GM12891 (cell line): ENCODE measurements around the gene VEZT.
"Not testable (repeated sequence)": the region's sequence is repeated elsewhere in the genome, so short reads cannot be mapped to it uniquely, and the experiment has no call there.

ENCODE experiments used
- DNase-seq: peaks from one replicate; pipeline ENCODE4 v3.0.0; 2011; ENCODE audit warnings: low spot score; ENCODE audit not compliant: insufficient read length
- FAIRE-seq: peaks from 2 replicates; lab custom pipeline; 2011; peaks lifted over from hg19 to GRCh38; lab: Jason Lieb, UNC
- PAX5 ChIP-seq: IDR thresholded peaks from 2 replicates; pipeline ENCODE4 v1.6.1; 2011; ENCODE audit warnings: low read length, moderate library complexity, mild to moderate bottlenecking; ENCODE audit not compliant: insufficient read depth, severe bottlenecking
- POLR2A ChIP-seq: IDR thresholded peaks from 2 replicates; pipeline ENCODE4 v1.6.1; 2011; ENCODE audit warnings: low read depth, low read length, control low read depth
- POLR2AphosphoS5 ChIP-seq: IDR thresholded peaks from 2 replicates; pipeline ENCODE4 v1.6.1; 2011; ENCODE audit warnings: low read depth, low read length, control low read depth
- POU2F2 ChIP-seq: IDR thresholded peaks from 2 replicates; pipeline ENCODE4 v1.6.1; 2011; ENCODE audit warnings: low read depth, mild to moderate bottlenecking, control low read depth, low read length, moderate library complexity
- SPI1 ChIP-seq: IDR thresholded peaks from 2 replicates; pipeline ENCODE4 v1.6.1; 2011; ENCODE audit warnings: low read depth, low read length, control low read depth
- TAF1 ChIP-seq: IDR thresholded peaks from 2 replicates; pipeline ENCODE4 v1.6.1; 2011; ENCODE audit warnings: low read depth, low read length, control low read depth

Gene VEZT

DNA sequence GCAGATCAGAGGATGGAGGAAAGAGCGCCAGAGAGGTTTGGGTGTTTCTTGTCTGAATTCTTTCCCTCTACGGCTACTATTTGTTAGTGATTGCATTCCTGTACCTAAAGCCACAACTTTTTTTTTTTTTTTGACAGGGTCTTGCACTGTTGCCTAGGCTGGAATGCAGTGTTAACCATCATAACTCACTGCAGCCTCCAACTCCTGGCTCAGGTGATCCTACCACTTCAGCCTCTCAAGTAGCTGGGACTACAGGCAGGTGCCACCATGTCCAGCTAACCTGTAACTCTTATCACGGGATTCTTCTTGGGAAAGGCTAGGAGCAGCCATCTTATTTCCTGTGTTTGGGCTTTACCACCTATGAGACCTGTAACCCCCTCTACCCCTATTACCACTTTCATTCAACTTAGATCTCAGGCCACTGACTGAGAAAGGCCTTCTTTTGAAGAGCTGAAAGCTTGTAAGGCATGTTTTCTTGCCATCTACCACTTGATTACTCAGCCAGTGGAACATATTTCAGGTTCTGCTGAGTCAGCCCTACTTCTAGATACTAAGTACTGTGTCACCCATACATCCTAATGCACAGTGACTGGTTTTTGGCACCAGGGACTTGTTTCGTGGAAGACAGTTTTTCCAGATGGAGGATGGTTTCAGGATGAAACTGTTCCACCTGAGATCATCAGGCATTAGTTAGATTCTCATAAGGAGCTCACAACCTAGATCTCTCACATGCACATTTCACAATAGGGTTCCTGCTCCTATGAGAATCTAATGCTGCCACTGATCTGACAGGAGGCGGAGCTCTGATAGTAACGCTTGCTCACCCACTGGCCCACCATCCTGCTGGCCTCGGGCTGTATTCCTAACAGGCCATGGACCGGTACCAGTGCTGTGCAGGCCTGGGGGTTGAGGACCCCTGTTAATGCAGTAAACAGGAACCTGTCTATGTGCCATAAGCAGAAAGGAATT, 6.9 kb downstream of the VEZT start:
- TF ChIP-seq POU2F2 (no peak), SPI1 (no peak), PAX5 (no peak), POLR2AphosphoS5 (no peak), POLR2A (no peak), TAF1 (no peak)
- DNase-seq (no peak), FAIRE-seq (peak; percentile 26)

DNA sequence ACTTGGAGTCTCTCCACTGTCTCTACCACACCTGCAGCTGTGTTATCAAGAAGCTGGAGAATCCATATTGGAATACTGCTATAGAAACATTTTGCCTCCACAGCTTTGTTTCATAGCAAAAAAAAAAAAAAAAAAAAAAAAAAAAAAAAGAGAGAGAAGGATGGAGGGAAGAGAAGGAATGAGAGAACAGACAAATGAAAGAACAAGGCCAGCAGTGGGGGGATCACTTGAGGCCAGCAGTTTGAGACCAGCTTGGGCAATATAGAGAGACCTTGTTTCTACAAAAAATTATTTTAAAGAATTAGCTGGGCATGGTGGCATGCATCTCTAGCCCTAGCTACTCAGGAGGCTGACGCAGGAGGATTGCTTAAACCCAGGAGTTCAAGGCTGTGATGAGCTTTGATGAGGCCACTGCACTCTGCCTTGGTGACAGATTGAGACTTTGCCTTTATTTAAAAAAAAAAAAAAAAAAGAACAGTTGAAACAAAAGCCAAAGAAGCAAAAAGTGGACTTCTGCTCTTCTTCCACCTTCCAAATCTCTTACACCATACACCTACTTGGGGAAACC, 8.1 kb downstream of the VEZT start:
- FAIRE-seq (no peak), DNase-seq (no peak)
- TF ChIP-seq POLR2AphosphoS5: no peak
- no peak for TF ChIP-seq POU2F2
- no peak for TF ChIP-seq SPI1
- no peak for TF ChIP-seq POLR2A
- TF ChIP-seq PAX5: no peak
- no peak for TF ChIP-seq TAF1

DNA sequence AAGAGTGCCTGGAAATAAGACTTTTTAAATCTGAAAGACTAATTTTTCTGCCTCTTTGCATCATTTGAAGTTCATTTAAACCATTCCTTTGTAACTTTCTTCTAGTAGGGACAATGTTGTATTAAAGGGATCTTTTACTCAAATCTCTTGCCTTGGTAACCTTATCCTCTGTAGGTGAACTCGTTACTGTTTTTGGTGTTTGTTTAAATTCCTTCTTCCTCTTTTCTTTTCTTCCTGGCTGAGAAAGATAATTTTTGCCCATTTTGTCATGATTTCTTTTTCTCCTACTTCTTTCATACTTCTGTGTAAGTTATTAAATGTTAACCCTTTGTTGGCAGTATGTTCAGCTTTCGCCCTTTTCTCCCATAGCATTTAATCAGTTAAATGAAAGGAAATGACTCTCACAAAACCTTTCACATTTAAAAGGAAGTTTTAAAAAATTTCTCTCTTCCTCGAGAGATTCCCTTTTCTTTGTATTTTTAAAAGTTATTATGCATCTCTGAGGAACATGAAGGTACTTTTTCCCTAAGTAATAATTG, 10.3 kb downstream of the VEZT start:
- no peak for TF ChIP-seq TAF1
- TF ChIP-seq PAX5: no peak
- TF ChIP-seq POLR2A: no peak
- no peak for TF ChIP-seq POU2F2
- peak; percentile 32; the same call in 1 of the 2 replicates for TF ChIP-seq SPI1
- FAIRE-seq: no peak
- DNase-seq: no peak

DNA sequence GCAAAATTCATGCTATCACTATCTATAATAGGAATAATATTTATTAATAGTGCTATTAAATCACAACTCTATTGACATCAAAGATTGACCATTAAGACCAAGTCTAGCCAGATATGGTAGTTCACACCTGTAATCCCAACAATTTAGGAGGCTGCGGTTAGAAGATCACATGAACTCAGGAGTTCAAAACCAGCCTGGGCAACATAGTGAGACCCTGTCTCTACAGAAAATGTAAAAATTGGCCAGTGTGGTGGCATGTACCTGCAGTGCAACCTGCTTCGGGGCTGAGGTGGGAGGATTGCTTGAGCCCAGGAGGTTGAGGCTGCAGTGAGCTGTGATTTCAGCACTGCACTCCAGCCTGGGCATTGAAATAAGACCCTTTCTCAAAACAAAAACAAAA, 11.0 kb downstream of the VEZT start:
- TF ChIP-seq SPI1: no peak
- TF ChIP-seq TAF1: no peak
- TF ChIP-seq POLR2A: no peak
- no peak for TF ChIP-seq PAX5
- TF ChIP-seq POLR2AphosphoS5: no peak
- no peak for TF ChIP-seq POU2F2

DNA sequence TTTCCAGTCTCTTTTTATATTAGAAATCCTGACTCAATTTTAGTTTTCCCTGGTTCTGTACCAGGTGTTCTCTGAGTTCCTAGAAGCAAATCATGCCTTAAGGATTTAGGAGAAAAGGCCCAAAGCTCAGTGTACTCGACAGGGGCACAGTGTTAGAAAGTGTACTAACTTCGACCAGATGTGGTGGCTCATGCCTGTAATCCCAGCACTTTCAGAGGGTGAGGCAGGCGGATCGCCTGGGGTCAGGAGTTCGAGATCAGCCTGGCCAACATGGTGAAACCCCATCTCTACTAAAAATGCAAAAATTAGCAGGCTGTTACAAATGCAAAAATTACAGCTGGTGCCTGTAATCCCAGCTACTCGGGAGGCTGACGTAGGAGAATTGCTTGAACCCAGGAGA, 12.0 kb downstream of the VEZT start:
- no peak for TF ChIP-seq POLR2AphosphoS5
- no peak for TF ChIP-seq SPI1
- TF ChIP-seq TAF1: no peak
- TF ChIP-seq POLR2A: no peak
- no peak for TF ChIP-seq PAX5
- TF ChIP-seq POU2F2: no peak
- no peak for FAIRE-seq
- DNase-seq: no peak

More for the DNA sequence above, 11.0 kb downstream of the VEZT start:
- DNase-seq (no peak), FAIRE-seq (no peak)

DNA sequence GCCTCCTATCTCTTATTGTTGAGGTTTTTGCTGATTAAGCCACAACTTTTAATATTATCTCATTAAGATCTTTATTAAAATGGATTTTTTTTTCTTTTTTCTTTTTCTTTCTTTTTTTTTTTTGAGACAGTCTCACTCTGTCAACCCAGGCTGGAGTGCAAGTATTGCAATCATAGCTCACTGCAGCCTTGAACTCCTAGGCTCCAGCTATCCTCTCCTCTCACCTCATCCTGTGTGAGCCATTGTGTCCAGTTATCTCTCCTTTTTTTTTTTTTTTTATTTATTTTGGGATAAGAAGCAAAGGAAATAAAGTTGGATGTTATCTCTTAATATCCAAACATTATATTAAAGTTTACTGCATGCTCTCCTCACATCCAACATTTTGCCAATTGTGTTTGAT, 12.7 kb downstream of the VEZT start:
- no peak for FAIRE-seq

DNA sequence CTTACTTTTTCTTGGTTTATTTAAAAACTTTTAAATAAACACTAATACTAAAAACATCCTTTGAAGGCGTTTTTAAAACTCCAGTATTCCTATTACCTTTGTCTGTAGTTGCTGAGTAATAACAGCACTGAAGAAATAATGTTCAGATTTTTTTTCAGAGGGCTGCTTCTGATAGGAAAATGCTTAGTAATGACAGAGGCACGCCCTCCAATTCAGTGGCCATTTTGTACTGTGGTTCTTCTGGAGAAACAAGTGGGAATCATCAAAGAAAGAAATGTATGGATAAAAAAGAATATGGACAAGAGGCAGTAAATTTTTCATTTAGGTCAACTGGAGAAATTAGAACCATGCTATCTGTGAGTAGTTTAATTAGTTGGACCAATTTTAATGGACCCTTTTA, 13.6 kb downstream of the VEZT start:
- FAIRE-seq (no peak), DNase-seq (no peak)
- no peak for TF ChIP-seq POLR2A
- TF ChIP-seq POLR2AphosphoS5: no peak
- no peak for TF ChIP-seq TAF1
- no peak for TF ChIP-seq SPI1
- no peak for TF ChIP-seq PAX5
- TF ChIP-seq POU2F2: no peak

More for the DNA sequence above, 12.7 kb downstream of the VEZT start:
- no peak for DNase-seq
- no peak for TF ChIP-seq POLR2AphosphoS5
- no peak for TF ChIP-seq TAF1
- no peak for TF ChIP-seq POU2F2

DNA sequence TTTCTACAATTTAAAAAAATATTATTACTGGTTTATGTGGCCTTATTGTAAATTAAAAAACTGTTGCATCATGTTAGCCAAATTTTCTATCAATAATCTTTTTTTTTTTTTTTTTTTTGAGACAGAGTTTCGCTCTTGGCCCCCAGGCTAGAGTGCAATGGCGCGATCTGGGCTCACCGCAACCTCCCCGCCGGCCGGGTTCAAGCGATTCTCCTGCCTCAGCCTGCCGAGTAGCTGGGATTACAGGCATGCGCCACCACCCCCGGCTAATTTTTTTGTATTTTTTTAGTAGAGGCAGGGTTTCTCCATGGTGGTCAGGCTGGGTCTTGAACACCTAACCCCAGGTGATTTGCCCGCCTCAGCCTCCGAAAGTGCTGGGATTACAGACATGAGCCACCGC, 16.6 kb downstream of the VEZT start:
- not testable (repeated sequence) for FAIRE-seq, DNase-seq

DNA sequence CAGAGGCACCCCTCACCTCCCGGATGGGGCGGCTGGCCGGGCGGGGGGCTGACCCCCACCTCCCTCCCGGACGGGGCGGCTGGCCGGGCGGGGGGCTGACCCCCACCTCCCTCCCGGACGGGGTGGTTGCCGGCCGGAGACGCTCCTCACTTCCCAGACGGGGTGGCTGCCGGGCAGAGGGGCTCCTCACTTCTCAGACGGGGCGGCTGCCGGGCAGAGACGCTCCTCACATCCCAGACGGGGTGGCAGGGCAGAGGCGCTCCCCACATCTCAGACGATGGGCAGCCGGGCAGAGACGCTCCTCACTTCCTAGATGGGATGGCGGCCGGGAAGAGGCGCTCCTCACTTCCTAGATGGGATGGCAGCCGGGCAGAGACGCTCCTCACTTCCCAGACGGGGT, 18.0 kb downstream of the VEZT start:
- not testable (repeated sequence) for DNase-seq, FAIRE-seq

DNA sequence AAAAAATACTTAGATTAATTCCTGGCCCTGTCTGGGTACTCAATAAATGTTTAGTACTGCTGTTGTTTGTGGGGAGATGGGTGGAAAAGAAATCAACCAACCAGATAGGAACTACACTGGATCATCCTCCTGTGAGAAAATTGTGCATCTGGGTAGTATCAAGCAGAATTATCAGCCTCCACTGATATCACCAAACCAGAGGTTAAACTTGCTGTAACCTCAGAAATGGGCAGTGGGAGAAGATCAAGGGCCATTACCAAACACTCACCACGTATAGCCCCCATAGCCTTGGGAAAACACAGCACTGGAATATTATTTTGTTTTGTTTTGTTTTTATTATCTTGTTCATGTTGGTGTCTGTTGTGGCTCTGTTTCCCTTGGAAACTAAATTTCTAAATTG, 19.7 kb downstream of the VEZT start:
- TF ChIP-seq POLR2AphosphoS5: no peak
- TF ChIP-seq SPI1: no peak
- no peak for TF ChIP-seq POU2F2
- no peak for TF ChIP-seq PAX5
- TF ChIP-seq TAF1: no peak
- no peak for TF ChIP-seq POLR2A
- FAIRE-seq (no peak), DNase-seq (no peak)
